HG03097 (cell line): ENCODE results near the gene IDH3G.

Source experiments
- ATAC-seq: cut with Tn5 transposase; IDR thresholded peaks from one replicate; pipeline ENCODE4 v1.9.1; 2021; ENCODE audit not compliant: unreplicated experiment, low FRiP score

The IDH3G gene

DNA sequence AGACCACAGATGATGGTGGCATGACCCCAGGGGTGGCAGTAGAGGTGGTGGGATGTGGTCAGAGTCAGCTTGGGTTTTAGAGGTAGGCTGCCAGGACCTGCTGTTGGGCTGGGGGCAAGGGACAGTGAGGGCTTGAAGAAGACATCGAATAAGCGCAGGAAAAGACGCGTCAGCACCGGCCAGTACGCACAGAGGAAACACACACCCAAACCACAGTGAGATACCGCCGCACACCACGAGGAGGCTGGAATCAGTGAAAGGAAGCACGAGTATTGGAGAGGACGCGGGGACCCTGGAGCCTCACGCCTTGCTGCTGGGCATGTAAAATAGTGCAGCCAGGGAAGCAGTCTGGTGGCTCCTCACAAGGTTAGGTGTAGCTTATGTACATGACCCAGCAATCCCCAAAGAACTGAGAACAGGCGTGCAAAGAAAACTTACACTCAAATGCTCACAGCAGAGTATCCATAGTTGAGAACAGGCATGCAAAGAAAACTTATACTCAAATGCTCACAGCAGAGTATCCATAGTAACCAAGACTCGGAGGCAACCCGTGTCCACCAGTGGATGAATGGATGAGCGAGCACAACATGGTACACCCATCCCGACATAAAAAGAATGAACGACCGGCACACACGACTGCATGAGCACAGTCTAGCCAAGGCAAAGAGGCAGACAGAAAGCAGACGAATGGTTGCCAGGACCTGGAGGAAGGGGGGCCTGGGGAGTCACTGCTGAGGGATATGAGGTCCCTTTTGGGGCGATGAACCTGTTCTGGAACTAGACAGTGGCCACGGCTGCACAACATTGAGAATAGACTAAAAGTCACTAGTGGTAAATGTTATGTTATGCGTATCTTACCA is 22.9 kb upstream of the IDH3G start:
- no peak for ATAC-seq

DNA sequence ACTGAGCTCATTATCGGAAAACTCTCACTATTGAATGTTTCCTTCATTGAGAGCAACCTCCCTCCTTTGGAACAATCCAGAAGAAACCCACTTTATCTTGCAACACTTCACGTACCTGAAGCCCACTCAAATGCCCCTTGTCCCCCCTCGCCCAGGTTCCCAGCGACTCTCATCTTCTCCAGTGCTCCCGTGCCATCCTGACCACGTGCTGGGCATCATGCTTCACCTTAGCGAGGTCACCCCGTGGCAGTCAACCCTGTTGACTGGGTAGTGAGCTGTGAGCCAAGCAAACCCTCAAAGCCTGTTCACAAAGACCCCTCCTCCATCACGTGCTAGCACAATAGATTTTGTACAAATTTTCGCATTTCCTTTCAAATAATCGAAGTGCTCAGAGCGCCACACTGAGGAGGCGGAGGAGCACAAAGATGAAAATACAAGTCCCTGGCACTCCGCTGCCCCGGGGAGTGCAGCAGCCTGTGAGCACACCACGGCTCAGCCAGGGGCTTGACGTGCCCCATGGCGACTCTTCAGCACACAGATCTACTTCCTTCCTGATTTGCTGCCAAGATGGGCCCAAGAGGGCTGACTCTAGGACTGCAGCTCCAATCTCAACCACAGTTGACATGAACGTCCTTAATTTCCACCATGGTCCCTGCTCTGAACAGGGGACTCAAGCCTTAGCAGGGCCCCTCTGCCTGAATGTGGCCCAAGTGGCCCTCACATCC is 20.6 kb upstream of the IDH3G start:
- no peak for ATAC-seq

DNA sequence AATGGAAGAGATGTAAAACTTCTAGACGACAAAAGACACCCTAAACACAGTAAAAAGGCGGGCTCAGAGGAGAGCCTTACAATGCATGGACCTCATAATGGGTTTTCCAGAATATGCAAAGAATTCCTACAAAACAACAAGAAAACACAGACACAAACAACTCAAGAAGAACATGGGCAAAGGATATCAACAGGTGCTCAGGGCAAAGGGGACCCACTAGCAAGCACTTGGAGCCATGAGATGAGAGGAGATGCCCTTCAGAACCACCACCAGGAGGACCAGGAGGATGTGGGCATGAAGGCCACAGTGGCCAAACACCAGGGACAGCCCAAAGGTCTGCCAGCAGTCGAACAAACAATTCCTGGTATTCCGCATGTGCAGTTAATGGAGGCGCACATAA is 19.0 kb upstream of the IDH3G start:
- ATAC-seq = no peak

DNA sequence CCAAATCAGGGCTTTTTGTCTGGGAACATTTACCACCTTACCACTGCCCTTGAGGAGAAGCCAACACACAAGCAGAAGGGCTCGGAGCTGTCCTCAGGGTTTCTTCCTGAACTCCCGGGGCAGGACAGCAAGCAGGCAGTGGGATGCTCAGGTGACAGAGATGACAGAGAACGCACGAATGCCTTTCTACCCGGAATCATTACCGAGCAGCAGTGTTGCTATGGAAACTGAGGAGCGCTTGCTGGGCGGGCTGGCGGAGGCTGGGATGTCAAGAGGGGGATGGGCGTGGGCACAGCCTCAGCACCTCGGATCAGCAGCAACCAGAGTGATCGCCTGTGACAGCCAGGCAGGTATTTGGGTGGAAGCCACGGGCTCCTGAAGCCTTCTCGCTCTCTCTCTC is 18.0 kb upstream of the IDH3G start:
- ATAC-seq = no peak

DNA sequence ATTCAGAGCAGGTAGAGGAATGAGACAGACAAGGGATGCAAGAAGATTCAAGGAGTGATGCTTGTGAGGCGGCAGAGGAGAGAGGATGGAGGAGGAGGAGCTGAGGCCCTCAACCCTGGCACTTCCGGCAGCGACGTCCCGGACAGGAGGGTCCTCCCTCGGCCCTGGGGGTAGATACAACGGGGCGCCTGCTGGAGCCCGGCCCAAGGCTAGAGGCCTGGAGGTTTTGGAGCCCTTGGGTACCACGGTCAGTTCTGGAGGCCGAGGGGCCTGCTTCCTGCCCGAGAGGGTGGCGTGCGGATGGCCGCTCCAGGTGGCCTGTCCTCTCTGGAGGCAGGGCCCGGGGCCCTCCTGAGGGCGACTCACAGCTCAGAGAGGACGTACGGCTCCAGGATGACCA is 13.8 kb upstream of the IDH3G start:
- no peak for ATAC-seq

DNA sequence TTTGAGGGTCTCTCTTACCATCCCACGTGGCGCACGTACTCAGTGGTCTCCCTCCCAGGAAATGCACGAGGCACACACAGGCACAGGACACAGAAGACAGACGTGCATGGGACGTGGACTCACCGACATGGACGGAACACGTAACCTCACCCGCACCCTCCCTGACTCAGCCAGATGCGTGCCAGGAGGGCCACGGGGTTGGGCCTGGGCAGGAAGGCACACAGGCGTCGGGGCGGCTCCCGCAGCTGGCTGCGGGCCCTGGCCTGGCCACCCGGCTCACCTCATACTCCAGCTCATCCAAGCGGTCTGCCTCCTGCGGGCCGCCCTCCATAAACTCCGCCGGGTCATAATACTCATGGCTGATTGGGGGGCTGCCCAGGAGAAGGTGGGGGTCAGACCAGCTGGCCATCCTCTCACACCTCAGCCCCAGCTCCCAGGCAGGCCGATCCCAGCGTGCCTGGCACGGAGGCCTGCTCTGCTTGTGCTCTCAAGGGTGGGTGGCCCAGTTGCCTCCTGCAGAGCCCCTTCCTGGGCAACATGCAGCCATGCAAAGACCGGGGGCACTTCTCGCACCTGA is 12.9 kb upstream of the IDH3G start:
- ATAC-seq = no peak

DNA sequence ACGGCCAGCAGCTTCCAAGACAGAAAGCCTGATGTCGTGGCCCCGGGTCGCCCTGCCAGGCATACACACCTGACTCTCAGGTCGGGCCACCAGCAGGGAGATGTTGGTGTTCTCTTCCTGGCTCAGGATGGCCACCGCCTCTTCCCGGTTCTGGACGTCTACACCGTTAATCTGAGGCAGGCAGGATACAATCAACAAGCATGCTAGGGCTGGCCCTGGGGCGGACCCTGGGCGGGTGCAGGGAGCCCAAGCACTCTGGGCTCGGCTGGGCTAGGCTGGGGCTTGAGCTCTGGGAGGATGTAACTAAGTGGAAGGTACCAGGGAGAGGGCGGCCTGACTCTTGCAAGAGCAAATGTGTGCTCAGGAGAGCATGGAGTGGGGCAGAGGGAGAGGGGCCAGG is 11.3 kb upstream of the IDH3G start:
- ATAC-seq = no peak

DNA sequence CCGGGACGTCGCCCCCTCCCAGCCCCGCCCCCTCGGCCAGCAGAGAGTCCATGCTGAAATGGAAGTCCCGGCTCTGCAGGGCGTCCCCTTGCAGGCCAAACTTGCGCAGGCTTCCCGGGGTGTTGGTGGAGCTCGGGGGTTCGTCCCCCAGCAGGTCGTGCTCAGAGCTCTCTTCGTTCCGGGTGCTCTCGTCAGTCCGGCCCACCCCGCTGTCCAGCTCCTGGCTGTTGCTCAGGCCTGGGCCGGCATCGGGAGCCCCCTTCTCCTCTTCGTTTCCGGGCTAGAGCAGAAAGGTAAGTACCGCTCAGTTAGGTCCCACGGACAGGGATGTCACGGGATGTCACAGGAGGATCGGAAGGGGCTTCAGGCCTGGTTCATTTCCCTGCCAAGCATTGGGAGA is 10.4 kb upstream of the IDH3G start:
- no peak for ATAC-seq

DNA sequence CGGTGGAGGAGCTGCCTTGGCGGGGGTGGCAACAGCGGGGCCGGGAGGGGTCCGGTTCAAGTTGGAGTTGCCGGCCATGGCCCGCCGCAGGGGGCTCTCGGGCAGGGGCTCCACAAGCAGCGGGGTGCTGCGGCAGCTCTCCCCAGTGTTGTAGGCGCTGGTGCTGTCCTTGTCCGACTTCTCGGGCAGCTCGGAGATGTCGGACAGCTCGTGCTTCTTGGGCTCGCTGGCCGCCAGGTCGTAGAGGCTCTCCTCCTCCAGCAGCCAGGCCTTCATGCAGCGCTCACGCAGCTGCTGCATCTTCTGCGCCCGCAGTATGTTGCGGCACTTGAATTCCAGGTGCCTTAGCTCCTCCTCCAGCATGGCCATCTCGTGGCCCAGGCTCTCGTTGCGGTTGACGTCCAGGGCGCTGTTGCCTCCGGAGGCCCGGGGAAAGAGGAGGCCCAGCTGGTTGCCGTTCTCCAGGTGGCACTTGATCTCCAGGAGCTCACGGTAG is 10.0 kb upstream of the IDH3G start:
- no peak for ATAC-seq

DNA sequence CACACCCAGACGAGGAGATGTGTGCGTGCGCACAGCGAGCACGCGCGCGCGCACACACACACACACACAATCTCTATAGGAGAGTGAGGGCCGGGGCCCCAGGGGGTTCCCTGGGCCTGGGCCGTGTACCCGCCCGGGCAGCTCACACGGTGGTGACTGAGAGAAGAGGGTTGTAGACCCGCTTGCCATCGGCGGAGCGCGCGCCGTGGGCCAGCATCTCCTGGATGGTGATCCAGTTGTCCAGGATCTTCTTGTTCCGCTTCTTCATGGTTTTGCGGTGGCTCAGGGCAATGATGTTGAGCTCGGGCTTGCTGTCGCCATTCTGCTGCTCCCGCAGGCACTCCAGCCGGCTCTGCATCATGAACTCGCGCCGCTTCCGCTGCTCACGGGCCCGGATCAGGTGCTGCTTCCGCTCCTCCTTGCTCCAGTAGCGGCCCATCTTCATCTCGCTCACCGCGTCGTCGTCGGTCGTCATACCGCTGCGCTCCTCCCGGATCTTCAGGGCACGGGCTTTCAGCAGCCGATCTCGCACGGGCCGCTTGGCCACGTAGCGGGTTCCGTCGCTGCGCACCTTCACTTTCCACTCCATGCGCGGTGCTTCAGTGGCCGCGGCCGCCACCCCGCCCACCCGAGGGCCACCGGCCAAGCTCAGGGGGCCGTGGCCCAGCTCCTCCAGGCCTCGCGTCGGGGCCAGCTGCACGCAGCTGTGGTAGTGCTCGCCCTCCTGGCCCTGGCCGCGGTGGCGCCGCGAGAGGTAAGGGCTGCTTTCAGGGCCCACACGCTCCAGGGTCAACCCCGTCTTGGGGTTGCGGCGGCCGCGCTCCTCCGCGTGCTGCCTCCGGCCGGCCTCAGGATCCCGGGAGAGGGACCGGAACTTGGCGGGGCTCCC is 9.3 kb upstream of the IDH3G start:
- ATAC-seq = no peak

DNA sequence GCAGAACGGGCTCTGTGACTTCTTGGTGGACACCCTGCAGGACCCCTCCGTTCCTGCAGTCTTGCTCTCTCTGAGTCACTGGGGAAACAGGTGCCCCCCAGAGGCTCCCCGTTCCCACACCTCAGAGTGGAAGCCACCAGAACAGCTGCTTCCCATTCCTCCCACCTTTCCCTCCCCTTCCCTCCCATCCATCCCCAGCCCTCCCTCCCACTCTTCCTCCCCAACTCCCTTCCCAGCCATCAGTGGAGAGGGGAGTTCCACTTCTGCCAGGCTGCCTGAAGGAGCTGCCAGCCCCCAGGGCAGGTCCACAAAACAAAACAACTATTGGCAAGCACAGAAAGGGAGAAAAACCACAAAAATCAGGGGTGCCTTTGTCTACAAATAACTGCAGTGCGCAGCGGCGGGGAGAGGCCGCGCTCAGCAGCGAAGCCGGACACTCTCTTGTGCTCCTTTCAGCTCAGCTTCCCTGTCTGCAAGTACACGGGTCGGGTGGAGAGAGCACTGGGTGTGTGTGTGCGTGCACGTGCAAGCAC is 8.4 kb upstream of the IDH3G start:
- ATAC-seq = no peak

DNA sequence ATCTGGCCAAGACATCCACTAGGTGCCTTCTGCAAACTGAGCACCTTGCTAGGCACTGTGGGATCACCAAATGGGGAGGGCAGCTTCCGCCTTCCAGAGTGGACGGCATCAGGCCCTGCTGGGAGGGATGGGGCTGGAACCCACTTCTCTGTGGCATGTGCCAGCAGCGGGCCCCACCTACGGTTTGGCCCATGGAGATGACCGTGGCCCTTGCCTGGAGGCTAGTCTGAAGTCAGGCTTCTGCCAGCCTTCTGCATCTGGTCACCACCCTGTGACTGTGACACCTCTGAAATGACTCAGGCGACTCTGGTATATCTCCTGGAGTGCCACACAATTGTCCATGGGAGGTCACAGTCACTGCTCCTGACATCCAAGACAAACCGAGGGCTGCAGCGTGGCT is 7.5 kb upstream of the IDH3G start:
- ATAC-seq = no peak

DNA sequence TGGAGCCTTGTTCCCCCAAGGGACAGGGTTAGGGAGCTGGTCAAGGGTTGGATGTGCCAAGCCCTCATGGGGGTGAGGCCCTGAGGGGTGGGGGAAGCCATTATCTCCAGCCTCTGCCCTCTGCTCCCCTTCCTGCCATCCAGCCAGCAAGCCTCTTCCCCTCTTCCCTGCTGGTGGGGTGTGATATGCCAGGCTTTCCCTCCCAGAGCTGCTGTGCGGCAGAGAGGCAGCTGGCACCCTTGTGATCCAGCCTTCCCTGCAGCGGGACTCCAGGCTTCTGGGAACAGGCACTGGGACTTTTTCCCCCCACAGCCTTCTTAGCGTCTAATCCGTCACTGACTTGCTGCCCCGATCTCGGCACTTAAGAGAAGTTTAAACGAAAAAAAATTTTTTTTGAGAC is 6.6 kb upstream of the IDH3G start:
- ATAC-seq = no peak

DNA sequence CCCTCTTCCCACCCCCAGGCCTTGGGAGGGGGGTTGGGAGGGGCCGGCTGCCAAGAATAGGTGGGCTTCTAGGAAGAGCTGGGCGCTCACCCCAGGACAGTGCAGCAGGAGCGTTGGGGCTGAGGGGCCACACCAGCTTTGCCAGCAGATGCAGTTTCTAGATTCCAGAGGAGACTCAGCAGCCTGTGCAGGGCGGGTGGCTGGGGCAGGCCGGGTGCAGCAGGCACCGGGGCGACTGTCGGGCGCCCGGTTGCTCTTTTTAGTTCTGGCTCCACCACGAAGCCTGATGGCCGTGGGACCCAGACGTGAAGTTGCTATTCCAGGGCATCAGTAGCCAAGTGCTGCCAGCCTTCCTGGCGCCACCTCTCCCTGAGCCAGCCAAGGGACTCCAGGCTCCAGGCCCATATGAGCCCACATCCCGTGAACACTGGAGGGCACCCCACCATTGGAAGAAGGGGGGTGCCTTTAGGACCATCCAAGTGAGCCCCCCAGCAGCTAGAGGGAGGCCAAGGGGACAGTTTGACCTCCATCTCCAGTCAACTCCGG is 6.1 kb upstream of the IDH3G start:
- no peak for ATAC-seq

DNA sequence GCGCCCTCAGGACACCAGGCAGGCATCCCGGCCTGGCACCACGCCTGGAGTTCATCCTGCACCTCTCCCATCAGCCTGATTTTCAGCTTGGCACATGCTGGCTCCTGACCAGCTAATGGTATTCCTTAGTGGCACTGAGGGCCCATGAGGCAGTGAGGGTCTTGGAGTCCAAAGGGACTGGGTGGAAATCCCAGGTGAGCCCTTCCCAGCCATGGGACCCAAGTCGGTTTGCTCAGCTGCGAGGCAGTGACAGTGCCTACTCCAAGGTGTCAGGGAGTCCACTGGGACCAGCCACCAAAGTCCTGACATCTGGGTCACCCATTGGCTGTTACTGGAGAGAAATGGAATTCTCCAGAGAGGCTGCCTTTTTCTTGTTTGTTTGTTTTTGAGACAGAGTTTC is 5.2 kb upstream of the IDH3G start:
- no peak for ATAC-seq

DNA sequence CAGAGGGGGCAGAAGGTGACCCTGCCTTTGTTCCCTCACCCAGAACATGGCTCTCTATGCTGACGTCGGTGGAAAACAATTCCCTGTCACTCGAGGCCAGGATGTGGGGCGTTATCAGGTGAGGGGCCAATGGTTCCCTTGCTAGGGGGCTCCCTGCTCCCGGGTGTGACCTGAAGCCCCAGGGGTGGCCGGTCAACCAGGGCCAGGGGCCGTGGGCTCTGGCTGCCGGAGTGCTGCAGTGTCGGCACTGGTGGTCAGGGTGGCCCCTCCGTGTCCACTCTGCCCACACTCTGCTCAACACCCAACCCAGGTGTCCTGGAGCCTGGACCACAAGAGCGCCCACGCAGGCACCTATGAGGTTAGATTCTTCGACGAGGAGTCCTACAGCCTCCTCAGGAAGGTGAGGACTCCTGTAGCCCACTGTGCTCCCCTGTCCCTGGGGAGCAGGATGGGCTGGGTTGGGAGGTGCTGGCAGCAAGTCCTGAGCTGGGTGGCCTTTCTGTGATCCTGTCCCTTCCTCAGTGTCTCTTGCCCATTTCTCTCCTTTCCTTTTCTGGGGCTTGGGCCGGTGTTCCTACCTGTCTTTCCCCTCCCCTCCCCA is 3.3 kb upstream of the IDH3G start:
- ATAC-seq = no peak

DNA sequence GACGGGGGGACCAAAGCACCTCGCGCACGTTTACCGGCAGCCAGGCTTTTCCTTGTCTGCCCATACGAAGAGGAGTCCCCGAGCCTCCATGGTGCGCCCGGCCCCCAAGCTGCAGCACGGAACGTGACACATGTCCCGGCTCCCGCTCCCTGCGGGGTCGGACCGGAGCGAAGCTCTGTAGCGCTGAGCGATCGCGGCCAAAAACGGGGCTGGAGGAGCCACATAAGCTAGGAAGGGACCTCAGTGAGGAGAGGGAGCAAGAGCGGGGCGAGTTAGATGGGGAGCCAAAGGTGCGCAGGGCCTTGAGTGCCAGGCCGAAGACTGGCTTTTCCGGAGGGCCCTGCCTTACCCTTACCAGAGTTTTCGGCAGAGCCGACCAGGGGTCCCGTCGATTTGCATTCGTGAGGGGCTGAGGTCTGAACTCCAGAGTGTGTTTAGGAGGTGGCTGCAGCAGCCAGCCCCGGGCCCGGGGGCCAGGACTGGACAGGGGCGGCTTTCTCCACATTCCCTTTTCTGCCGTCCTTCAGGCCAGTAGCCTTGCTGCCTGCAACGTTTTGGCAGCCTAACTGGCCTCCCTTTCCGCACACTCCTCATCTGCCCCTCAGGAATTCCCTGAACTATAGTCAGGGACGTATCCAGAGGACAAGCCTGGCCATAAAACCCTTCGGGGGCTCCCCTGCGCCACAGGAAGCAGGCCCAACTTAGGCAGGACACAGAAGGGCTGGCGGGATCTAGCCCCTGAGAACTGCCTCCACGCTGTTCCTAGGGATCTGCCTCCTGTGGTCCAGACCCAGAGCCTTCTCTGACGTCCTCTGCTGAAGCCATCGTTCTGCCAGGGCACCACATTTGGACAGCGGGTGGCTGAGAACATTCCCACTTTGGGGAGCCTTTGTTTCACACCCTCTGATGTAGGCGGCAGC is 982 bp upstream of the IDH3G start:
- ATAC-seq = no peak

DNA sequence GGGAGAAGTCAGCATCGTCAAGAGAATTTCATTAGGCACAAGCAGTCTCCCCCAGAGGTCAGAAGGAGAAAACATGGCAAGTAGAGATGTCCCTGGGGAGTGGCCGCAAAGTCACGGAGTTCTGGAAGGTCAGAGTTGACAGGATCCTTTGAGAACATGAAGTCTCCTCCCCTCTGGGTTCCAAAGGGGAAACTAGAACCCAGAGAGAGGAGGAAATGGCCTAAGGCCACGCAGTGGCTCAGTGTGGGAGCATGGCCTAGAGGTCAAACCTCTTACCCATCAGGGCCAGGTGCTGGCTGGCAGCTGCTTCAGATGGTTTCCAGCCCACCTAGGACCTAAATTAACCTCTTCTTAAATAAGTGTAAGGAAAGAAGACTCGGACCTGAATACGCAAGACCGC is 884 bp downstream of the IDH3G start:
- ATAC-seq = no peak

DNA sequence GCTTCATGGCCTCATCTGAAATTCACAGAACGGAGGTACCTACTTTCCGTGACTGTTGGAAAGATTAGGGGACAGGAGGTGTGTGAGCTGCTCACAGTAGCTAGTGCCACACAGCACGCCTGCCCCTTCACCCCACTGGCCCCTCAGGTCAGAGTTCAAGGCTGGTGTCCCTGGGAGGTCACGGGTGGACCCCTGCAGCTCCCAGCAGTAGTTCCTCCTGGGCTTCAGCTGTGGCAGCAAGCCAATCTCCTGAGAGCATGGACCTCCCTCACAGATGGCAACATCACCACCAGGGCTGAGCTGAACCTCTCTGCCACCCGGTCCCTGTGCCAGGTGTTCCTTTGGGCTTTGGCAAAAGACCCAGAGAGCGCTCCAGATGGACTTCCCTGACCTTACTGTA is 1.8 kb downstream of the IDH3G start:
- ATAC-seq = no peak
